Mesothelial cell of epicardium (in vitro differentiated cells): ENCODE data around the gene DEK. TPM values are rescaled to one million over a fixed set of nuclear protein-coding genes. Genes with fewer than 3 reads are reported as not detected.

ENCODE experiments used
- DNase-seq, 2 experiments: peaks; one replicate each; pipeline ENCODE4 v3.0.0; 2021; ENCODE audit warnings: low spot score in 2 of 2; ENCODE audit not compliant: unreplicated experiment in 2 of 2
- H3K27ac Mint-ChIP-seq: 2 replicates; pipeline ENCODE4 v1.8.0; 2021; ENCODE audit warnings: mixed read lengths
- H3K27me3 Mint-ChIP-seq: 2 replicates; pipeline ENCODE4 v1.8.0; 2021; ENCODE audit warnings: low read depth, mixed read lengths
- H3K36me3 Mint-ChIP-seq: 2 replicates; pipeline ENCODE4 v1.8.0; 2021; ENCODE audit warnings: mixed read lengths
- H3K4me1 Mint-ChIP-seq: 2 replicates; pipeline ENCODE4 v1.8.0; 2021; ENCODE audit warnings: mixed read lengths
- H3K4me3 Mint-ChIP-seq: 2 replicates; pipeline ENCODE4 v1.8.0; 2021; ENCODE audit warnings: mild to moderate bottlenecking, moderate library complexity, mixed read lengths
- H3K9me3 Mint-ChIP-seq: 2 replicates; pipeline ENCODE4 v1.8.0; 2021; ENCODE audit warnings: mixed read lengths
- CTCF ChIP-seq: fragments of 200-600 bp; sonication (generic); IDR thresholded peaks from one replicate; pipeline ENCODE4 v1.5.0; 2021; ENCODE audit warnings: antibody characterized with exemption; ENCODE audit not compliant: unreplicated experiment
- total RNA-seq: library from RNA; stranded (reverse); gene quantifications from 3 replicates; pipeline ENCODE4 v1.2.1, GENCODE V29; 2021

The DEK gene
- total RNA-seq, 1 donor from 2014 or later, result 79.5 TPM

GRCh38 chr6:18206591-18206990 lies 57.7 kb downstream of the DEK start:
- peaks cover 21% of the 10 kb centered on the region for H3K36me3 Mint-ChIP-seq

GRCh38 chr6:18204691-18205090 lies 59.6 kb downstream of the DEK start:
- Mint-ChIP-seq H3K27ac (no peak overlapping the region), H3K27me3 (no peaks in the 10 kb centered on the region), H3K4me3 (no peak overlapping the region), H3K9me3 (no peaks in the 10 kb centered on the region), H3K4me1 (no peaks in the 10 kb centered on the region), H3K36me3 (peaks cover 29% of the 10 kb centered on the region)
- TF ChIP-seq CTCF, result no peak
- DNase-seq, result no peak

More at GRCh38 chr6:18206591-18206990, 57.7 kb downstream of the DEK start:
- Mint-ChIP-seq H3K4me1 (no peaks in the 10 kb centered on the region), H3K27me3 (no peaks in the 10 kb centered on the region), H3K9me3 (no peaks in the 10 kb centered on the region), H3K27ac (no peak overlapping the region), H3K4me3 (no peak overlapping the region)
- DNase-seq, result no peak
- no peak for TF ChIP-seq CTCF

- no peak overlapping the region for H3K4me3 Mint-ChIP-seq
- no peak for TF ChIP-seq CTCF
- H3K36me3 Mint-ChIP-seq, result peaks cover 25% of the 10 kb centered on the region
- H3K4me1 Mint-ChIP-seq, result no peaks in the 10 kb centered on the region
- no peaks in the 10 kb centered on the region for H3K27me3 Mint-ChIP-seq
- no peak overlapping the region for H3K27ac Mint-ChIP-seq
- no peaks in the 10 kb centered on the region for H3K9me3 Mint-ChIP-seq
- no peak for DNase-seq
Observed at GRCh38 chr6:18203786-18204185, 60.5 kb downstream of the DEK start.

GRCh38 chr6:18192026-18192425 lies 72.3 kb downstream of the DEK start:
- peaks cover 23% of the 10 kb centered on the region for H3K36me3 Mint-ChIP-seq
- no peak overlapping the region for H3K4me3 Mint-ChIP-seq
- TF ChIP-seq CTCF, result no peak
- no peak overlapping the region for H3K27ac Mint-ChIP-seq
- H3K27me3 Mint-ChIP-seq, result no peaks in the 10 kb centered on the region
- H3K9me3 Mint-ChIP-seq, result no peaks in the 10 kb centered on the region
- no peaks in the 10 kb centered on the region for H3K4me1 Mint-ChIP-seq
- DNase-seq, result no peak

- Mint-ChIP-seq H3K27me3 (no peaks in the 10 kb centered on the region), H3K36me3 (peaks cover 11% of the 10 kb centered on the region), H3K4me3 (no peak overlapping the region), H3K4me1 (peaks cover 3% of the 10 kb centered on the region), H3K27ac (no peak overlapping the region), H3K9me3 (no peaks in the 10 kb centered on the region)
- no peak for DNase-seq
- TF ChIP-seq CTCF, result no peak
Observed at GRCh38 chr6:18189196-18189595, 75.1 kb downstream of the DEK start.

GRCh38 chr6:18187701-18188100 lies 76.6 kb downstream of the DEK start:
- Mint-ChIP-seq H3K27me3 (no peaks in the 10 kb centered on the region), H3K4me1 (peaks cover 3% of the 10 kb centered on the region), H3K27ac (no peak overlapping the region), H3K9me3 (no peaks in the 10 kb centered on the region), H3K4me3 (no peak overlapping the region), H3K36me3 (peaks cover 17% of the 10 kb centered on the region)
- no peak for TF ChIP-seq CTCF
- no peak for DNase-seq
